Type B pancreatic cell (in vitro differentiated cells): ENCODE measurements around the gene TUBB4A. TPM values are rescaled to one million over a fixed set of nuclear protein-coding genes. Genes with fewer than 3 reads are reported as not detected.

Experiments used
- DNase-seq: peaks from one replicate; pipeline ENCODE4 v3.0.0; 2021; ENCODE audit warnings: mixed read lengths; ENCODE audit not compliant: unreplicated experiment; ENCODE audit errors: extremely low spot score
- H3K27ac Mint-ChIP-seq: 2 replicates; pipeline ENCODE4 v1.8.0; 2021; ENCODE audit warnings: mild to moderate bottlenecking, mixed read lengths
- H3K27me3 Mint-ChIP-seq: 2 replicates; pipeline ENCODE4 v1.8.0; 2021; ENCODE audit warnings: mixed read lengths
- H3K36me3 Mint-ChIP-seq: 2 replicates; pipeline ENCODE4 v1.8.0; 2021; ENCODE audit warnings: mixed read lengths
- H3K4me1 Mint-ChIP-seq: one replicate; pipeline ENCODE4 v1.8.0; 2021; ENCODE audit warnings: mixed read lengths; ENCODE audit not compliant: unreplicated experiment
- H3K4me3 Mint-ChIP-seq: 2 replicates; pipeline ENCODE4 v1.8.0; 2021; ENCODE audit warnings: mild to moderate bottlenecking, mixed read lengths
- H3K9me3 Mint-ChIP-seq: 2 replicates; pipeline ENCODE4 v1.8.0; 2021; ENCODE audit warnings: mixed read lengths
- total RNA-seq: library from RNA; stranded (reverse); gene quantifications from 2 replicates; pipeline ENCODE4 v1.2.1, GENCODE V29; 2021; ENCODE audit warnings: low replicate concordance
- TF ChIP-seq, protein P1 (sequence below): fragments of 200-600 bp; sonication (generic); conservative IDR thresholded peaks from 2 replicates; pipeline ENCODE4 v1.5.0; 2021; ENCODE audit warnings: antibody characterized with exemption, mild to moderate bottlenecking

Gene TUBB4A
- total RNA-seq, 1 donor from 2014 or later: 10.9 TPM

DNA sequence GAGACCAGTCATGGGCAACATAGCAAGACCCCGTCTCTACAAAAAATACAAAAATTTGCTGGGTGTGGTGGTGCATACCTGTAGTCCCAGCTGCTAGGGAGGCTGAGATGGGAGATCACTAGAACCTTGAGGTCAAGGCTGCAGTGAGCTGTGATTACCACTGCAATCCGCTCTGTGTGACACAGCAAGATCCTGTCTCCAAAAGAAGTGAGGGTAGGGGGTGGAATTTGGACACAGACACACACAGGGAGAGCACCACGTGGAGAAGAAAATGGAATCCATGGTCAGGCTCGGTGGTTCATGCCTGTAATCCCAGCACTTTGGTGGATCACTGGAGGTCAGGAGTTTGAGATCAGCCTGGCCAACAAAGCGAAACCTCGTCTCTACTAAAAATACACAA is 37.4 kb upstream of the TUBB4A start:
- H3K4me1 Mint-ChIP-seq: no peaks in the 10 kb centered on the region
- no peak overlapping the region for H3K27ac Mint-ChIP-seq
- no peak for DNase-seq
- peaks cover 22% of the 10 kb centered on the region for H3K27me3 Mint-ChIP-seq
- H3K9me3 Mint-ChIP-seq: no peaks in the 10 kb centered on the region
- TF ChIP-seq, protein P1, sequence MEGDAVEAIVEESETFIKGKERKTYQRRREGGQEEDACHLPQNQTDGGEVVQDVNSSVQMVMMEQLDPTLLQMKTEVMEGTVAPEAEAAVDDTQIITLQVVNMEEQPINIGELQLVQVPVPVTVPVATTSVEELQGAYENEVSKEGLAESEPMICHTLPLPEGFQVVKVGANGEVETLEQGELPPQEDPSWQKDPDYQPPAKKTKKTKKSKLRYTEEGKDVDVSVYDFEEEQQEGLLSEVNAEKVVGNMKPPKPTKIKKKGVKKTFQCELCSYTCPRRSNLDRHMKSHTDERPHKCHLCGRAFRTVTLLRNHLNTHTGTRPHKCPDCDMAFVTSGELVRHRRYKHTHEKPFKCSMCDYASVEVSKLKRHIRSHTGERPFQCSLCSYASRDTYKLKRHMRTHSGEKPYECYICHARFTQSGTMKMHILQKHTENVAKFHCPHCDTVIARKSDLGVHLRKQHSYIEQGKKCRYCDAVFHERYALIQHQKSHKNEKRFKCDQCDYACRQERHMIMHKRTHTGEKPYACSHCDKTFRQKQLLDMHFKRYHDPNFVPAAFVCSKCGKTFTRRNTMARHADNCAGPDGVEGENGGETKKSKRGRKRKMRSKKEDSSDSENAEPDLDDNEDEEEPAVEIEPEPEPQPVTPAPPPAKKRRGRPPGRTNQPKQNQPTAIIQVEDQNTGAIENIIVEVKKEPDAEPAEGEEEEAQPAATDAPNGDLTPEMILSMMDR: no peak
- no peaks in the 10 kb centered on the region for H3K36me3 Mint-ChIP-seq
- no peak overlapping the region for H3K4me3 Mint-ChIP-seq

DNA sequence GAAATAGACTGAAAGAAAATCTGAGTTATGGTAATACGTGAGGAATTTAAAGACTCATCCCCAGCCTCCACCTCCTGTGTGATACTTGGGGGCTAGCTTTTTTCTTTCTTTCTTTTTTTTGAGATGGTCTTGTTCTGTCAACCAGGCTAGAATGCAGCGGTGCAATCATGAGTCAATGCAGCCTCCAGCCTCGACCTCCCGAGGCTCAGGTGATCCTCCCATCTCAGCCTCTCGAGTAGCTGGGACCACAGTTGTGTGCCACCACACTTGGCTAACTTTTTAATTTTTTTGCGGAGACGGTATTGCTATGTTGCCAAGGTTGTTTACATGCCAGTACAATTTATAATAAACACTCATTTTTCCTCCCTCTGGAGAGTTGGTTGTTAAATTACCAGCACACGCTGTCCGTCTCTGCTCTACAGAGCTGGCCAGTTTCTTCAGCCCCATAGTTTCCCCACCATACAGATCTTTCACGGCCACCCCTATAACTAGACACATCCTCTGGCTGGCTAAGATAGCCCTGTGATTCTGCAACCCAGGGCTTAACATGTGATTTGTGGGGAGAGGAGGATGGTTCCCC is 33.5 kb upstream of the TUBB4A start:
- H3K27ac Mint-ChIP-seq: no peak overlapping the region
- peaks cover 48% of the 10 kb centered on the region for H3K27me3 Mint-ChIP-seq
- peaks cover 5% of the 10 kb centered on the region for H3K4me1 Mint-ChIP-seq
- TF ChIP-seq, protein P1: no peak
- no peak overlapping the region for H3K4me3 Mint-ChIP-seq
- H3K36me3 Mint-ChIP-seq: no peaks in the 10 kb centered on the region
- no peak for DNase-seq
- no peaks in the 10 kb centered on the region for H3K9me3 Mint-ChIP-seq

DNA sequence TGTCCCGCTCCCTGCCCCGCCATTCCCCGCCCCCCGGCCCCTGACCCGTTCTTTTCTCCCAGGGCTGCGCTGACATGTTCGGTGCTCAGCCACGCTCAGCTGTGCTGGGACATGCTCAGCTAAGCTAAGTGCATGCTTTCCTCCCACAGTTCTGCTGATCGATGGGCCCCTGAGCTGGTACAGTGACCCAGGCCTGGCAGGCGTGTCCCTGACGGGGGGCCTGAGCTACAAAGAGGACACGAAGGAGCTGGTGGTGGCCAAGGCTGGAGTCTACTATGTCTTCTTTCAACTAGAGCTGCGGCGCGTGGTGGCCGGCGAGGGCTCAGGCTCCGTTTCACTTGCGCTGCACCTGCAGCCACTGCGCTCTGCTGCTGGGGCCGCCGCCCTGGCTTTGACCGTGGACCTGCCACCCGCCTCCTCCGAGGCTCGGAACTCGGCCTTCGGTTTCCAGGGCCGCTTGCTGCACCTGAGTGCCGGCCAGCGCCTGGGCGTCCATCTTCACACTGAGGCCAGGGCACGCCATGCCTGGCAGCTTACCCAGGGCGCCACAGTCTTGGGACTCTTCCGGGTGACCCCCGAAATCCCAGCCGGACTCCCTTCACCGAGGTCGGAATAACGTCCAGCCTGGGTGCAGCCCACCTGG is 32.5 kb upstream of the TUBB4A start:
- no peak for DNase-seq
- H3K4me3 Mint-ChIP-seq: peak overlapping the region; percentile 61
- no peaks in the 10 kb centered on the region for H3K36me3 Mint-ChIP-seq
- H3K27me3 Mint-ChIP-seq: peaks cover 58% of the 10 kb centered on the region
- TF ChIP-seq, protein P1: no peak
- H3K9me3 Mint-ChIP-seq: no peaks in the 10 kb centered on the region
- H3K27ac Mint-ChIP-seq: no peak overlapping the region
- peaks cover 5% of the 10 kb centered on the region for H3K4me1 Mint-ChIP-seq

DNA sequence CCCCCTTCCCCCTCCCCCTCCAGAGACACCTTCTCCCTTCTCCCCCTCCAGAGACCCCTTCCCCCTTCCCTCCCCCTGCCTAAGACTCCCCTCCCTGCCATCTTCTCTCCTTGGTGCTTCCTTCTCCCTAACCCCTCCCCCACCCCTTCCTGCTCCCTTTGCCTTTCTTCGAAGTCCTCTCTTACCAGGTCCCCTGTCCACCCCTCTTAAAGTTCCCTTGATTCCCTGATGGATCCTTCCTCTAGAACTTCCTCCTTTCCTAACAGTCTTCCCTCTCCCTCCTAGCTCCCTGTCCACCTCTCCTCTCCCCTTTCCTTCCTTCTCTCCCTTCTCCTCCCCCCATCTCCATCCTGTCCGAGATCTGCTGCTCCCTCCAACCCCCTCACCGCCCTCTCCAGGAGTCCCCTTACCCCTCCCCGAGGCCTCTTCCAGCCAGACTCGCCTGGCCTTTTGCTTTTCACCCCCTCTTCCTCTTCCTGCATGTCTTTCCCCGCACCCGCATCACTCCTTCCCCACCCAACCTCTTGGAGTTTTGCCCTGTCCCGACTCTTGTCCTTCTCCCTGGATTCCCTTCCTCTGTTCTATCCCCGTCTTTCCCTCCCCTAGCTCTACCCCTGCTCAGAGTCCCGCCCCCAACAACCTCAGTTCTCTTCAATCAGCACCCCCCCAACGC is 31.8 kb upstream of the TUBB4A start:
- Mint-ChIP-seq H3K4me3 (peak overlapping the region; percentile 51), H3K27ac (no peak overlapping the region), H3K4me1 (peaks cover 5% of the 10 kb centered on the region), H3K27me3 (peaks cover 63% of the 10 kb centered on the region), H3K36me3 (no peaks in the 10 kb centered on the region), H3K9me3 (no peaks in the 10 kb centered on the region)
- TF ChIP-seq, protein P1: no peak
- no peak for DNase-seq

DNA sequence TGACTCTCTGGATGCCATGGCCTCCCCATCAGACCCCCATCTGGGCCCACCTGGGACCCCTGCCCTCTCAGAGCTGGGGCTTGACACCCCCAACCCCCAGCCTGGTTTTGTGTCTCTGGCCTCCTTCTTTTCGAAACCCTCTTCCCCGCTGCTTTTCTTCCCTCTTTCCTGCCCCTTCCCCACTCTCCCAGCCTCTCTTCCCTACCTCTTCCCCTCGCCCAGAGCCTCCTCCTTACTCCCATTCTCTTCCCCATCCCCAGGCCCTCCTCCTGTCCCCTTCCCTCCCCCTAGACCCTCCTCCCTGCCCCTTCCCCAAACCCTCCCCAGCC is 30.9 kb upstream of the TUBB4A start:
- Mint-ChIP-seq H3K4me1 (peaks cover 5% of the 10 kb centered on the region), H3K4me3 (peak overlapping the region; percentile 51), H3K36me3 (no peaks in the 10 kb centered on the region), H3K27me3 (peaks cover 63% of the 10 kb centered on the region), H3K27ac (peak overlapping the region; percentile 12), H3K9me3 (no peaks in the 10 kb centered on the region)
- TF ChIP-seq, protein P1: no peak
- no peak for DNase-seq
